GM18508 (cell line): ENCODE data around the gene SND1.

ENCODE experiments used
- ATAC-seq: cut with Tn5 transposase; IDR thresholded peaks from one replicate; pipeline ENCODE4 v1.9.1; 2021; ENCODE audit warnings: moderate number of reproducible peaks; ENCODE audit not compliant: insufficient read depth, unreplicated experiment

SND1 gene

DNA sequence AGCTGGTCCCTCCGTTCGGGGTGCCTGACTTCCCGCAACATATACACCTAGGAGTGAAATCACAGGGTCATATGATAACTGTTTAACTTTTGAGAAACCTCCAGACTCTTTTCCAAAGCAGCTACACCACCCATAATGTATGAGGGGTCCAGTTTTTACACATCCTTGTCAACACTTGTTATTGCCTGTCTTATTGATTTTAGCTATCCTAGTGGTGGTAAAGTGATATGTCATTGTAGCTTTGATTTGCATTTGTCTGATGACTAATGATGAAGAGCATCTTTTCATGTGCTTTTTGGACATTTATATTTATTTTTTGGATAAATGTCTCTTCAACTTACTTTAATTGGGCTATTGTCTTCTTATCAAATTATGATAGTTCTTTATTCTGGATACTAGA is 29.0 kb downstream of the SND1 start:
- no peak for ATAC-seq

DNA sequence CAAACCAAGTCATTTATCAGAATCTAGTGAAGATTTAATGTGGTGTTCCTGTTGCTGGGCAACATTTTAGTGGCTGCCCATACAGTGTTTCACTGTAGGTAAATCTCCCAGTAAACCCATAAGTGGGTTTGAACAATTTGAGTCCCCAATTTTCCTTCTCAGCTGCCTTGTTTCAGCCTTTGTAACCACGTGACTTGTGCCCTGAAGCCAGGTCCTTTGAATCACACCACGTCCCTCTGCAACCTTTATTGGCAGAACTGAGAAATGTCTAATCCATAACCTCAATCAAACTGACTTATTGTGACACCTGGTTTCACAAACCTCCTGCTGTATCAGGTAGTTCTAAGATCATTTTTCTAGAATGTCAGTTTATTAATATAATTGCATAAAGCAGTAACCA is 30.1 kb downstream of the SND1 start:
- ATAC-seq = no peak

DNA sequence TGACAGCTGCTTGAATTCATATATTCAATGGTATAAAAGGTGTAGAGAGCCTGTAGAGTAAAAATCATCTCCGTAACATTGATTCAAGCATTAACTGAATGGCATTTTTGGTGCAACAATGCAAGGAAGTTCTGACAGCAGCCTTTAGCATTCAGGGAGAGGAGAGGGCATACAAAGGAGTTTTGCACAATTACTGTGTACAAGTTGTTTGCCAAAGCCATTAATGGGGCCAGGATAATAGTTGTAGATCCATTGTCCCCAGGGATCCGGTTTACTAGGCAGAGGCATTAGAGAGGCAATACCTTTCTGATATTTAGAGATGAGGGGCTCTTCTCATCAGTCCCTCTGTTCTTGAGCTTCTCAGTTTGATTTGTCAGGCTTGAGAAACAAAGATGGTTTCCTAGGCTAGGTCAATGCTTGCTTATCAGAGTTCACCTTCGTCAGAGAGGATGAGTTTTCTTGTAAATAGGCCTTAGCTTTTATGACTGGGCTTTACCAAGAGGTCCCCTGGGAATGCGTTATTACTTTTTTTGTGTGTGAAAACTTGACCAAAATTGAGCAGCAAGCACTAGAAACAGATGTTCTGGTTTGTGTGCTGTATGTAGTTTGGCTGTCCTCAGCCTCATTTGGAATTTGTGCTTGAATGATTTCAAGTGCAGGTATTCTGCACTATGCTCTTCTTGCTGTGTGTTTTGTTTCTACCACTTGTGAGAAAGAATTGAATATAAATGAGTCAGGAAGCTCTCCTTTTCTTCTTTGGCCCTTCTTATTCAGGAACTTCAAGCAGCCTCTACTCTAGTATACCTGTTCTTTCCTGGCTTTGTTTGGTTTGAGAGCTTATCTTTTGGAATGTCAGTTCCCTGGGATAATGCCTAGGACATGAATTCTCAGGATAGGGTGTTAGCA is 32.0 kb downstream of the SND1 start:
- peak; percentile 50 for ATAC-seq

DNA sequence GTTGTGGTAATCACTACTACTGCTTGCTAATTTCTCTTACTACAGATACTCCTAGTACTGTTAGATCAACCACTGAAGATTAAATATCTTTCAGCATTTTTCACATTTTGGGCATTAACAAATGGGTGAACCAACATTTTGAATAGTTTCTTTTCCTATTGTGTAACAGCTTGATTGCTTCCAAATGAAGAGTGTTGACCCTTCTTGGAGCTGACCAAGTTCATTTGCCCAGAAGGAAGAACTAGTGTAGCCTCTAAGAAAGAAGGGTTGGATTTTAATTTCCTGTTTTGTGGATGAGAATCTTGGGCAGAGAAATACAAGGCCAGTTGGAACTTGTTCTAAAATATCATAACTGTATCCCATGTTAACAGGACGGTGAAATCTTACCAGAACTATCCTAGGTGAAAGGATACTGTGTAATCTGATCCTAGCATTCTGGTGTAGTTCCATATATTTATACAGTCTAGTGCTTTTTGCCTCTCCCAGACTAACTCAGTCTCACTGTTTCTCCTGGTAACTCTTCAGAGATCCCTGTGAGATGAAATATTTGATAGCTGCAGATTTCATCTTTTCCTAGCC is 37.3 kb downstream of the SND1 start:
- ATAC-seq = no peak

DNA sequence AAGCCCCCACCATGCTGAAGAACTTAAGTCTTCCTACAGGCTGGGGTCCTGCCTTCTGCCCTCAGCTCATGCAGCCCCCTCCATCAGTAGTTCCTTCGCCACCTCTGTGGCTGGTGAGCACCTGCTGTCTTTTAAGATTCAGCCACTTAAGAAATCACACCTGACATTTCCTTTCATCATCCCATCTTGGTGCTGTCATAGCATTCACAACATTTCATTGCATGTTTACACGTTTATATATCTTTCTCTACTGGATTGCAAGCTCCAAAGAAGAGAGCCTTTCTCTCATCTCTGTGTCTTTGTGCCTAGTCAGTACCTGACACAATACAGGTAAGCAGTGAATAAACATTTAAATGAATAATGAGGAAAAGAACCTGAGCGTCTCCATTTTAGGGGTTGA is 38.3 kb downstream of the SND1 start:
- ATAC-seq = no peak

DNA sequence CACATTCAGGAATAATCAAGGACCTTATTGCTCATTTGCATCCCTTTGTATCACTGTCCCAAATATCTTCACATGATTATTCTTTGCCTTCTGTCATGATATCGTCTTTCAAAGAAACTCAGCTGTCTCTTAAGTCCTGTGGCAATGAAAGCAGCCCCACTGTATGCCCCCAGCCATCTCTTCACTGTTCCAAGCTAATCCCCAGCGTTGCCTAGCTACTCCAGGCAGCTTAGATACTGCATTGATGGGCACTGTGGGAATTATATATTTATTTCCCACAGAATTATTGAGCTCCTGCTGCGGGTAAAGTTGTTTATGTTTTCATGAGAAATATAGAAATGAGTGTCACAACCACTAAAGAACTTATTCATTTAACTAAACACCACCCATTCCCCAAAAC is 38.8 kb downstream of the SND1 start:
- ATAC-seq = no peak

DNA sequence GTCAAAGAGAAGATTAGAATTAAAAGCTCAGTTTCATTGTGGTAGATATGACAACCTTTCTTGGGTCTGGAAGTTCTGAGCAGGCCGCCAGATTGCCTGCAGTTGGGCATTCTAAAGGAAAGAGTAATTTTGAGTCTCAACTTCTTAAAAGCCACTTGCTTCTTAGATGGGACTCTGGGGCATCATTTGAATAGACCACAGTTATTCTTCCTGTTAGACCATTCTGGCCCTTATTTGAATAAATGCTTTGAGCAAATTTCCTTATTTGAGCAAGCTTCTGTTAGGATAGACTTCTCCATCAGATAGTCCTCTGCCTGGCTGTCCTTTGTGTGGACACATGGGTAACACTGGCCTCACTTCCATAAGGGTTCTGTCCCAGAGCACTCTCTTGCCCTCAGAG is 40.2 kb downstream of the SND1 start:
- ATAC-seq = no peak

DNA sequence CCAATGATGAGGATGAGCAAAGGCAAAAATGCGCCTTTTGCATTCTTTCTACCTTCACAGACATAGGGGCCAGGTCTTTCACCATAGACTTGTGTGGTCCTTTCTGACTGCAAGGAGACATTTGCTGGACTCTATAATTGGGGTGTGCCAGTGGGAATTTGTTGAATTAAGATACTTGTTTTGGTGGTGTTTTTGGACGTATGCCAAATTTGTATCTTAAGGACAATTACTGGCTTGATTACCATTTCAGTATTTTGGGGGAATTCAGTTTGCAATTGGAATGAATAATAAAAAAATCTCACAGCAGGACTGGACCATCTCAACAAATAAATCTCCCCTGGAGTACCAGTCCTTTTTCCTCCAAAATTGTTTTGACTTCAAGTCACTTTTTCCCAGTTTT is 47.9 kb downstream of the SND1 start:
- no peak for ATAC-seq

DNA sequence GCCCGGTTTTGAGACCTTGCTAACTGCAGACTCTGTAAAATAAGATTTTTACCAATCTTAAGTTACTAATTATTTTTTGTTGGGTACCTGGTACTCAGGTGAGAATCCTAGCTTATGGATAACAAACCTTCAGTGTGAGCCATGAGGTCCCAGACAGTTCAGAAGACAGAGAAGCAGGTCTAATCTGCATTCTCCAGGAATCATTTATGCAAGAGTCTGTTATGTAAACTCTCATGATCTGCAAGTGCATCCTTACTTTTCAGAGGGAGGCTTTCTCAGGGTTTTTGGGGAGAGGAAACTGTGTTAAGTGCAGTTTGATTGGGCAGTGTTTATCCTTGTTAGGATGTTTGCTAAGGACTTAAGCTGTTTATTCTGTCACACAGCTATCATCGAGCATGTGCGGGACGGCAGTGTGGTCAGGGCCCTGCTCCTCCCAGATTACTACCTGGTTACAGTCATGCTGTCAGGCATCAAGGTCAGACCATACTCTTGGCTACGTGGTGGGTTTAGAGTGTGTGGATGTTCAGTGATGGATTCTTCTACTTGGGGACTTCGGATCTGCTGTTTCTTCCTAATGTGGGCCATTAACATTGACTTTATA is 50.2 kb downstream of the SND1 start:
- ATAC-seq = no peak

DNA sequence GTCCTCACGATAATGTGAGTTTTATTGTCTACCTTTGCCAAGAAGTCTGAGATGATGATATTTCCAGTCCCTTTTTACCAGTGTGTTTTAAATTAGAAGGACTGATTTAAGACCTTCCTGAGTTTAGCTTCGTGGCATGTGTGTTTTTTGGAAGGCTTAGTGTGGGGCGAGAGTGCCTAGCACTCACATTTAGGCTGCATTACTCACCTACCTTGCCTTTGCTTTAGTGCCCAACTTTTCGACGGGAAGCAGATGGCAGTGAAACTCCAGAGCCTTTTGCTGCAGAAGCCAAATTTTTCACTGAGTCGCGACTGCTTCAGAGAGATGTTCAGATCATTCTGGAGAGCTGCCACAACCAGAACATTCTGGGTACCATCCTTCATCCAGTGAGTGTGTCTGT is 50.9 kb downstream of the SND1 start:
- no peak for ATAC-seq

DNA sequence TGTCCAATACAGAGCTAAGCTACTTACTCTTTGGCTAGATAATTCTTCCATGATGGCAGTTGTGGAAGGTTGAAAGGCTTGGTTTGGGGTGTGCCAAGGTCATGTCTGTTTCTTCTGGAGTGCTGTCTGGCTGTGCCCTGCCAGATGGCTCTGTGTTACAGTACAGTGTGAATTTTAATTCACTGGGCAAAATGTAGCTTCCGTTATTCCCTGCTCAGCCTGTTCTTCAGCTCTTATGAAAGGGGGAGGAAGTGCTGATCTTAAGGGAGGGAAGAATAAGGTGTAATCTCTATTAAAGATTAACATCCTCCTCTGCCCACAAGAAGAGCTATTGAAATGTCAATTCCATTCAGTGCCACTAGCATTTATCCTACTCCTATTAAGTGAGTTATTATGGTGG is 52.2 kb downstream of the SND1 start:
- no peak for ATAC-seq

DNA sequence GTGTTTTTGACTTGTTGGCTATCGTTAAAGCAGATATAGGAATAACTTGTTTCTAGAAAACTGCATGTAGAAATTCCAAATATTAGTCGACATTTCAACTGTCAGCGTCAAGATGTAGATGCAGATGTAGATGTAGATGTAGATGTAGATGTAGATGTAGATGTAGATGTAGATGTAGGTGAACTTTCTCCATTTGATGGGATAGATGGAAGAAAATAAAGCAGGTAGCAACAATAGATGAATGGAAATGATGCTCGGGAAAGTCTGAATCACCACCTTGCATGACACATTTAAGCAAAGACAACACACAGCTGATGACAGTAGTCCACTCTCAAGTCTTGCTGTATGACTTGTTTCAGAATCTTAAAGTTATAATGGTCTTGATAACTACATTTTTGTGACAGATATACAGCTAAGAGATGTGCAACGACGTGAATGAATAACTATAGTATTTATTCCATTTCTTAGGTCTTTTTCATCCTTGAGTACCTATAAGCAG is 53.5 kb downstream of the SND1 start:
- no peak for ATAC-seq

DNA sequence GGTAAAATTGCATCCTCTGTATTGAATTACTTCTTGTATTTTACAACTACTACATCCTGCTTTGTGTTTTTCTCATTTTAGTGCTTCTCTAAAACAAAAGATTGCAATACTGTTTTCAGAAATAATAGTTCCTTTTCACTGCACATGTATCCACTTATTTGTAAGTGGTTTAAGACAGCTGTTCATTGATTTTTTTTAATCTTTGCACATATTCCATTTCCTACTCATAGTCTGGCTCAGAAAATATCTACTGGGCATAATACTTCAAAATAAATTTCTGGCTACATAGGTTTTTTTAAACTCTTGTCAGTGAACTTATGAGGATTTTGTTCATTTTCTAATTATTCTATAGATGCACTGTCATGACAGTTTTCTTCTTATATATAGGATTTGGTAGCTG is 54.8 kb downstream of the SND1 start:
- ATAC-seq = no peak

DNA sequence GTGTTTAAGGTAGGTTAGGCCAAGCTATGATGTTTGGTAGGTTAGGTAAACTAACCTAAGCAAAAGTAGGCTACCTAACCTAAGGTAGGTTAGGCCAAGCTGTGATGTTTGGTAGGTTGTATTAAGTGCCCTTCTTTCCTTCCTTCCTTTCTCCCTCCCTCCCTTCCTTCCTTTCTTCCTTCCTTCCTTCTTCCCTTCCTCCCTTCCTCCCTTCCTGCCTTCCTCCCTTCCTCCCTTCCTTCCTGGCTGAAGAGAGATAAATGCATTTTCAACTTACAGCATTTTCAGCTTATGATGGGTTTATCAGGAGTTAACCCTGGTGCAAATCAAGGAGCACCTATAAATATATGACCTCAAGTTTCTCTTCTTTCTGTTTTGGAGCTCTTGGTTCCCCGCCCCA is 56.2 kb downstream of the SND1 start:
- no peak for ATAC-seq

DNA sequence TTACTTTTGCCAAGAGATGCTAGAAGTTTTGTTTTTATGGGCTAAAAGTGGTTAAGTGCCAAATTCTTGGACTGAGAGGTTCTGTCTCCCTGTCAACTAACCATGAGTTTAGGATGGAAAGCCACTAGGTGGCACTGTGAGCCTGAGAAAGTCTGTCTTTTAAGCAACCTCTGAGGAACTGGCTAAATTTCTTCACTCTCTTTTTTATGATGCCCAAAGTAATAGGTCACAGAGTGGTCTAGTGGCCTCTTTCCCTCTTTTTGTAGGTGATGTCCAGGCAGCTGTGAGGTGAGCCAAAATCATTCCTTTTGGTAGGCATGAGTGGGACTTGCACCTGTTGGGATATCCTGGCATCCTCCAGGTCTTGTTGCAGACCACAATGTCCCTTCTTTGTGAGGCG is 56.8 kb downstream of the SND1 start:
- ATAC-seq = no peak

DNA sequence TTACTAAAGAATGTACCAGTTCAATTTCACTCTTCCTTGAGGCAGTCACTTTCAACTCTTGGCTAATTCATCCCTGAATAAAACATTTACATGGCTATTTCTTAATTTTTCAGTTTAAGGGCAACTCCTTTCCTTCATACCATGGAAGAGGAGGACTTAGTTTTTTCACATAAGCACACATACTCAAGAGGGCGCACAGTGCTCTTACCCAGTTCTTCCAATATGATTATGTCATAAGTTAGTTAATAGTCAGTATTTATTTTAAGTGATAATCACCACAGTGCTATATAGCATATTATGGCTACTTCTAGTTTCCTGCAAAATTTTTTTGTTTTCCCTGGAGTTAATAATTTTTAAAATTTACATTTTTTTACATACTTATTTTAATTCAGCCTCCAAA is 58.6 kb downstream of the SND1 start:
- no peak for ATAC-seq

DNA sequence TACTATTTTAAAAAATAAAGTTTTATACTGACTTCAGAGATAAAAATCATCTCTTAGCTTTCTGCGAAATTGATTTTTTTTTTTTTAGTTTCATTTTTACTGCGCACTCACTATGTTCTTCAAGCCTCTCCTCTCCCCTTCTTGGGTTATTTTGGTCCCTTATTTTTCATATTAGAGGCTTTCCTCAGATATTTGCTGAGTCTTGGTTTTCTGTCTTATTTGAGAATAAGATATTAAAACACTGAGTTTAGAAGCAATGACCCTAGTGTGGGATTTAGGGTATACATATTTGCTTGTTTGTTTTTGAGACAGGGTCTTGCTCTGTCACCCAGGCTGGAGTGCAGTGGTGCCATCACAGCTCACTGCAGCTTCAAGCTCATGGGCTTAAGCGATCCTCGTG is 59.9 kb downstream of the SND1 start:
- ATAC-seq = no peak

DNA sequence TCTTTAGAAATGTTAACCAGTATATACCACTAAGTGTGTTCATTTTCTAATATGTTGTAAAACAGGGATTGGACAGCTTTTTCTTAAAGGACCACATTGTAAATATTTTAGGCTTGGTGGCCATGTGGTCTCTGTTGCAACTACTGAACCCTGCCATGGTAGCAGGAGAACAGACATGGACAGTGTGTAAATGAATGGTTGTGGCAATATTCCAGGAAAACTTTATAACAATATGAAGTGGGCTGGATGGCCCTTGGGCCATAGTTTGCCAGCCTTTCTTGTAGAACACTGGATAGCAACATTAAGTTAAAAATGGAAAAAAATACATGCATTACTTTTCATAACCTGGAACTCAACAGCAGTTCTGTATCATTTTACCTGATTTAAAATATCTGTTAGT is 61.0 kb downstream of the SND1 start:
- ATAC-seq = no peak

DNA sequence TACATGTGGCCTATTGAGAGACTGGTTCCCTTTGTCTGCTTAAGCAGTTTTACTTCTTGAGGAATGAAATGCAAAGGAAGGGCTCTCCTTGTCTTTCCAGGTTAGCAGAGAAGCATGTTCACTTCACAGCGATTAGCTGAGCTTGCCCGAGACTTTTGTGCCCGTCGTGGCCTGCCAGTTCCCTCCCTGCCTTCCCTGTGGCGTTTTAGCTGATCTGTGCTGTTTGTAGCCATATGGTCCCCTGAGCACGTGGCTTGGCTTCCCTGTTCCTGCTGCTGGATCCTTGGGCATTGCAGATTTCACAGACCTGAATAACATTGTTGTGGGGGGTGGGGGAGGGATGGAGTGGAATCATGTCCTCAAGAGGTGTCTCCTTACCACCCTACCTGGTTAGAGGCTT is 61.8 kb downstream of the SND1 start:
- no peak for ATAC-seq

DNA sequence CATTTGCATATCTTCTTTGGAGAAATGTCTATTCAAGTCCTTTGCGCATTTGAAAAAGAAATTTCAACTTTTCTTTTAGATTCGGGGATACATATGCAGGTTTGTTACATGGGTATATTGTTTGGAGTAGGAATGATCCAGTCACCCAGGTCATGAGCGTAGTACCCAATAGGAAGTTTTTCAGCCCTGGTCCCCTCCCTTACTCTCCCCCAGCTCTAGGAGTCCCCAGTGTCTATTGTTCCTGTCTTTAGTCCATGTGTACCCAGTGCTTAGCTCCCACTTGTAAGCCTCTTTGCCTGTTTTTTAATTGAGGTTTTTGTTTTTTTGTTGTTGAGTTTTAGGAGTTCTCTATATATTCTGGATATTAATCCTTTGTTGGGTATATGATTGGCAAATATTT is 63.3 kb downstream of the SND1 start:
- ATAC-seq = no peak

DNA sequence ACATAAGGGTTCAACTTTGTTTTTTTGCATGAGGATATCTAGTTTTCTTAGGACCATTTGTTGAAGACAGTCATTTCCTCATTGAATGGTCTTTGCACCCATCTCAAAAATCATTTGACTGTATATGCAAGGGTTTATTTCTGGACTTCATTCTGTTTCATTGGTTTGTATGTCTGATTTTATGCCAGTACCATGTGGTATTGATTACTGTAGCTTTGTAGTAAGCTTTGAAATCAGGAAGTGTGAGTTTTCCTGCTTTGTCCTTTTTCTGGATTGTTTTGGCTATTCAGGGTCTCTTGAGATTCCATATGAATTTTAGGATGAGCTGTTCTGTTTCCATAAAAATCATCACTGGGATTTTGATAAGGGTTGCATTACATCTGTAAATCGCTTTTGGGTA is 63.9 kb downstream of the SND1 start:
- no peak for ATAC-seq
